OCI-LY7 (cell line): ENCODE data around the gene RDH13. TPM values are rescaled to one million over a fixed set of nuclear protein-coding genes. Genes with fewer than 3 reads are reported as not detected.

Experiments
- BruUV-seq: library from RNA; stranded (reverse); fragments of 400-500 nt; replicated peaks from 2 replicates; lab custom pipeline; 2021; lab: Mats Ljungman, UMichigan
- CTCF ChIA-PET: fragments of 300-600 bp; sonication (Branson Sonifier 250); formaldehyde crosslinking; loops from one replicate; lab custom pipeline; 2022; ENCODE audit warnings: antibody characterized with exemption; ENCODE audit not compliant: unreplicated experiment; lab: Charles Lee
- POLR2A ChIA-PET: fragments of 300-600 bp; sonication (Branson Sonifier 250); formaldehyde crosslinking; loops from one replicate; lab custom pipeline; 2022; ENCODE audit warnings: antibody characterized with exemption; lab: Charles Lee
- DNase-seq: peaks from one replicate; pipeline ENCODE4 v3.0.0-alpha.2; 2015; ENCODE audit warnings: low spot score
- H2AFZ ChIP-seq: fragments of 200-600 bp; sonication (generic), shearing (Covaris generic); 2 replicates; pipeline ENCODE4 v1.6.1; 2014; ENCODE audit warnings: mild to moderate bottlenecking, antibody characterized with exemption, low read length, moderate library complexity
- H3K27ac ChIP-seq: fragments of 200-600 bp; sonication (generic); 2 replicates; pipeline ENCODE4 v1.5.1; 2014; ENCODE audit warnings: mixed run types, low read depth, mild to moderate bottlenecking, moderate library complexity, low read length, inconsistent platforms; ENCODE audit not compliant: poor library complexity, severe bottlenecking
- H3K36me3 ChIP-seq: fragments of 200-600 bp; sonication (generic); 2 replicates; pipeline ENCODE4 v1.6.1; 2014; ENCODE audit warnings: mild to moderate bottlenecking, antibody characterized with exemption, low read length, moderate library complexity, mixed read lengths; ENCODE audit not compliant: insufficient read depth
- H3K4me1 ChIP-seq: fragments of 200-600 bp; sonication (generic); 2 replicates; pipeline ENCODE4 v1.5.1; 2014; ENCODE audit warnings: mild to moderate bottlenecking, low read length; ENCODE audit not compliant: insufficient read depth, poor library complexity, severe bottlenecking
- H3K4me2 ChIP-seq: fragments of 200-600 bp; sonication (generic); 2 replicates; pipeline ENCODE4 v1.6.1; 2014; ENCODE audit warnings: mild to moderate bottlenecking, low read length
- H3K4me3 ChIP-seq: fragments of 200-600 bp; sonication (generic); 2 replicates; pipeline ENCODE4 v1.5.1; 2014; ENCODE audit warnings: mild to moderate bottlenecking, low read depth, low read length; ENCODE audit not compliant: poor library complexity, severe bottlenecking
- H3K79me2 ChIP-seq: fragments of 200-600 bp; sonication (generic); 2 replicates; pipeline ENCODE4 v1.6.1; 2016; ENCODE audit warnings: low read depth, mild to moderate bottlenecking, low read length, moderate library complexity, mixed read lengths; ENCODE audit not compliant: insufficient read depth
- H3K9me2 ChIP-seq: fragments of 200-600 bp; sonication (generic); 2 replicates; pipeline ENCODE4 v1.6.1; 2016; ENCODE audit warnings: mild to moderate bottlenecking, low read length, mixed read lengths; ENCODE audit not compliant: insufficient read depth
- H3K9me3 ChIP-seq: fragments of 200-600 bp; sonication (generic); 2 replicates; pipeline ENCODE4 v1.6.1; 2014; ENCODE audit warnings: mild to moderate bottlenecking, mixed run types, low read length, mixed read lengths
- H4K20me1 ChIP-seq: fragments of 200-600 bp; sonication (generic); 2 replicates; pipeline ENCODE4 v1.6.1; 2014; ENCODE audit warnings: mild to moderate bottlenecking, antibody characterized with exemption, low read length, moderate library complexity, mixed read lengths; ENCODE audit not compliant: insufficient read depth
- CTCF ChIP-seq: fragments of 200-600 bp; sonication (generic); conservative IDR thresholded peaks from 2 replicates; pipeline ENCODE4 v1.5.1; 2014; ENCODE audit warnings: mild to moderate bottlenecking, antibody characterized with exemption, low read length, moderate library complexity, mixed read lengths
- EZH2phosphoT487 ChIP-seq: fragments of 200-600 bp; sonication (generic); IDR thresholded peaks from 2 replicates; pipeline ENCODE4 v1.6.1; 2018; ENCODE audit warnings: low read depth, borderline replicate concordance, mild to moderate bottlenecking, mixed run types, antibody characterized with exemption, low read length, moderate library complexity, mixed read lengths
- intact Hi-C: fragments of 100-400 bp; cut with micrococcal nuclease; formaldehyde crosslinking; loops from one replicate; pipeline ENCODE4 v1.10.0; 2022; ENCODE audit not compliant: unreplicated experiment
- total RNA-seq, 2 experiments: library from RNA; depleted of rRNA in 1 of 2; stranded (reverse); fragments of >200 nt in 1 of 2; shearing (Covaris generic) in 1 of 2; gene quantifications; 2 replicates each; pipeline ENCODE4 v1.2.3, GENCODE V29; 2014 to 2022

The RDH13 gene
- total RNA-seq, 2 experiments from 2014 or later = 19.5 to 23.1 TPM

GRCh38 chr19:55080121-55080967 is 17.4 kb upstream of the RDH13 start:
- TF ChIP-seq CTCF (no peak), EZH2phosphoT487 (no peak)
- Histone ChIP-seq H3K4me1 (peaks cover 20% of the 10 kb centered on the region), H3K4me2 (peak overlapping the region; percentile 89), H3K27ac (peak overlapping the region; percentile 56), H2AFZ (peak overlapping the region; percentile 83), H4K20me1 (no peaks in the 10 kb centered on the region), H3K36me3 (no peaks in the 10 kb centered on the region), H3K9me2 (no peaks in the 10 kb centered on the region), H3K79me2 (no peaks in the 10 kb centered on the region), H3K9me3 (no peaks in the 10 kb centered on the region), H3K4me3 (peak overlapping the region; percentile 70)
- BruUV-seq = no TSS peak
- CTCF ChIA-PET = interaction anchor here (0.6 to 0.7 kb wide), 2 partner anchors 103 to 207 kb away, joined by 3 to 9 read pairs; no protein-coding TSS in a partner anchor
- peak; percentile 85 for DNase-seq
- intact Hi-C loops = loop anchor here (2.0 kb wide), 2 partner anchors 52 to 86 kb away; partner anchors contain the start of gene DNAAF3
- POLR2A ChIA-PET = interaction anchor here (0.8 to 1.5 kb wide), 2 partner anchors 17 to 54 kb away, joined by 3 to 6 read pairs; partner anchors contain the start of gene RDH13

- Histone ChIP-seq H3K9me2 (no peaks in the 10 kb centered on the region), H4K20me1 (no peaks in the 10 kb centered on the region), H2AFZ (no peak overlapping the region), H3K27ac (no peak overlapping the region), H3K4me2 (peak overlapping the region; percentile 89), H3K4me1 (peaks cover 20% of the 10 kb centered on the region), H3K9me3 (no peaks in the 10 kb centered on the region), H3K4me3 (no peak overlapping the region), H3K79me2 (no peaks in the 10 kb centered on the region), H3K36me3 (no peaks in the 10 kb centered on the region)
- CTCF ChIA-PET = interaction anchor here (0.6 to 0.7 kb wide), 2 partner anchors 104 to 206 kb away, joined by 3 to 9 read pairs; no protein-coding TSS in a partner anchor
- DNase-seq = no peak
- intact Hi-C loops = loop anchor here (2.0 kb wide), 2 partner anchors 53 to 87 kb away; partner anchors contain the start of gene DNAAF3
- TF ChIP-seq EZH2phosphoT487 (no peak), CTCF (no peak)
- POLR2A ChIA-PET = interaction anchor here (0.6 to 1.5 kb wide), 3 partner anchors 17 to 338 kb away, joined by 3 to 6 read pairs (median 3); partner anchors contain the start of gene RDH13
- no TSS peak for BruUV-seq
Observed at GRCh38 chr19:55079400-55080038, 16.6 kb upstream of the RDH13 start.
